Measurements from ENCODE around the gene TRIL. TPM values are rescaled to one million over a fixed set of nuclear protein-coding genes. Genes with fewer than 3 reads are reported as not detected.

Gene TRIL
- total RNA-seq, 1 experiment from 2014 or later, result 3.0 TPM

DNA sequence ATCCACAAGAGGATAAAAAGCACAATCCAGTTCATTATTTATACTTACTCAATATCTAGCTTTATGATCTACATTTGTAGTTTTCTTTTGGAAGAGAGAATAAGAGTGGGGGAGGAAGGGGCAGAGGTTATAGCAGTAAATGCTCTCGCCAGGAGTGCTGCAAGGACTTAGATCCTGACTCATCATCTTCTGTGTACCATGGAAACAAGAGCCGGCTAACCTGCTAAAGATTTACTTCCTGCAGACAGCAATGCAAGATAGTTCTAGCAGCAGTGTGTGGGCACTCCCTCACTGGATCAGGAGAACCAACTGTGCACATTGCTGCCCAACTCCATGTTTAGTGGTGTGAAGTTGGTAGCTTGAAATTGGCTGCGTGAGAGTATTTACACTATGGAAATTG, 47.7 kb upstream of the TRIL start:
- H3K9me3 Mint-ChIP-seq, result peaks cover 24% of the 10 kb centered on the region
- H3K4me3 Mint-ChIP-seq, result no peak overlapping the region
- TF ChIP-seq NFE2L1 (CRISPR knock-in tag; IDR thresholded peaks at IDR 0.05) (no peak), NFATC4 (CRISPR knock-in tag; IDR thresholded peaks at IDR 0.05) (no peak), ZNF396 (CRISPR knock-in tag; IDR thresholded peaks at IDR 0.05; ENCODE audit: borderline replicate concordance) (no peak), ELF4 (CRISPR knock-in tag; IDR thresholded peaks at IDR 0.05; ENCODE audit: low read depth) (no peak), ZNF416 (CRISPR knock-in tag; IDR thresholded peaks at IDR 0.05) (no peak), SMAD4 (CRISPR knock-in tag; IDR thresholded peaks at IDR 0.05) (no peak), OVOL2 (CRISPR knock-in tag; IDR thresholded peaks at IDR 0.05; ENCODE audit: borderline replicate concordance) (no peak), GRHL2 (CRISPR knock-in tag; IDR thresholded peaks at IDR 0.05; ENCODE audit: insufficient replicate concordance, severe bottlenecking) (no peak), ETV6 (CRISPR knock-in tag; IDR thresholded peaks at IDR 0.05) (no peak), GABPB1 (CRISPR knock-in tag; IDR thresholded peaks at IDR 0.05) (no peak), PRRX2 (CRISPR knock-in tag; IDR thresholded peaks at IDR 0.05) (no peak), ZNF423 (CRISPR knock-in tag; IDR thresholded peaks at IDR 0.05) (no peak), ZBTB21 (CRISPR knock-in tag; IDR thresholded peaks at IDR 0.05; ENCODE audit: borderline replicate concordance) (no peak)
- TF ChIP-seq, protein P1, sequence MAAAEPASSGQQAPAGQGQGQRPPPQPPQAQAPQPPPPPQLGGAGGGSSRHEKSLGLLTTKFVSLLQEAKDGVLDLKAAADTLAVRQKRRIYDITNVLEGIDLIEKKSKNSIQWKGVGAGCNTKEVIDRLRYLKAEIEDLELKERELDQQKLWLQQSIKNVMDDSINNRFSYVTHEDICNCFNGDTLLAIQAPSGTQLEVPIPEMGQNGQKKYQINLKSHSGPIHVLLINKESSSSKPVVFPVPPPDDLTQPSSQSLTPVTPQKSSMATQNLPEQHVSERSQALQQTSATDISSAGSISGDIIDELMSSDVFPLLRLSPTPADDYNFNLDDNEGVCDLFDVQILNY (CRISPR knock-in tag; IDR thresholded peaks at IDR 0.05), result no peak
- TF ChIP-seq, protein P2, sequence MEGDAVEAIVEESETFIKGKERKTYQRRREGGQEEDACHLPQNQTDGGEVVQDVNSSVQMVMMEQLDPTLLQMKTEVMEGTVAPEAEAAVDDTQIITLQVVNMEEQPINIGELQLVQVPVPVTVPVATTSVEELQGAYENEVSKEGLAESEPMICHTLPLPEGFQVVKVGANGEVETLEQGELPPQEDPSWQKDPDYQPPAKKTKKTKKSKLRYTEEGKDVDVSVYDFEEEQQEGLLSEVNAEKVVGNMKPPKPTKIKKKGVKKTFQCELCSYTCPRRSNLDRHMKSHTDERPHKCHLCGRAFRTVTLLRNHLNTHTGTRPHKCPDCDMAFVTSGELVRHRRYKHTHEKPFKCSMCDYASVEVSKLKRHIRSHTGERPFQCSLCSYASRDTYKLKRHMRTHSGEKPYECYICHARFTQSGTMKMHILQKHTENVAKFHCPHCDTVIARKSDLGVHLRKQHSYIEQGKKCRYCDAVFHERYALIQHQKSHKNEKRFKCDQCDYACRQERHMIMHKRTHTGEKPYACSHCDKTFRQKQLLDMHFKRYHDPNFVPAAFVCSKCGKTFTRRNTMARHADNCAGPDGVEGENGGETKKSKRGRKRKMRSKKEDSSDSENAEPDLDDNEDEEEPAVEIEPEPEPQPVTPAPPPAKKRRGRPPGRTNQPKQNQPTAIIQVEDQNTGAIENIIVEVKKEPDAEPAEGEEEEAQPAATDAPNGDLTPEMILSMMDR (IDR thresholded peaks at IDR 0.05), result no peak
- TF ChIP-seq, protein P3, sequence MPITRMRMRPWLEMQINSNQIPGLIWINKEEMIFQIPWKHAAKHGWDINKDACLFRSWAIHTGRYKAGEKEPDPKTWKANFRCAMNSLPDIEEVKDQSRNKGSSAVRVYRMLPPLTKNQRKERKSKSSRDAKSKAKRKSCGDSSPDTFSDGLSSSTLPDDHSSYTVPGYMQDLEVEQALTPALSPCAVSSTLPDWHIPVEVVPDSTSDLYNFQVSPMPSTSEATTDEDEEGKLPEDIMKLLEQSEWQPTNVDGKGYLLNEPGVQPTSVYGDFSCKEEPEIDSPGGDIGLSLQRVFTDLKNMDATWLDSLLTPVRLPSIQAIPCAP (CRISPR knock-in tag; IDR thresholded peaks at IDR 0.05), result no peak
- TF ChIP-seq, protein P4, sequence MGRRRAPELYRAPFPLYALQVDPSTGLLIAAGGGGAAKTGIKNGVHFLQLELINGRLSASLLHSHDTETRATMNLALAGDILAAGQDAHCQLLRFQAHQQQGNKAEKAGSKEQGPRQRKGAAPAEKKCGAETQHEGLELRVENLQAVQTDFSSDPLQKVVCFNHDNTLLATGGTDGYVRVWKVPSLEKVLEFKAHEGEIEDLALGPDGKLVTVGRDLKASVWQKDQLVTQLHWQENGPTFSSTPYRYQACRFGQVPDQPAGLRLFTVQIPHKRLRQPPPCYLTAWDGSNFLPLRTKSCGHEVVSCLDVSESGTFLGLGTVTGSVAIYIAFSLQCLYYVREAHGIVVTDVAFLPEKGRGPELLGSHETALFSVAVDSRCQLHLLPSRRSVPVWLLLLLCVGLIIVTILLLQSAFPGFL (CRISPR knock-in tag; IDR thresholded peaks at IDR 0.05; ENCODE audit: borderline replicate concordance), result no peak
- TF ChIP-seq, protein P5, sequence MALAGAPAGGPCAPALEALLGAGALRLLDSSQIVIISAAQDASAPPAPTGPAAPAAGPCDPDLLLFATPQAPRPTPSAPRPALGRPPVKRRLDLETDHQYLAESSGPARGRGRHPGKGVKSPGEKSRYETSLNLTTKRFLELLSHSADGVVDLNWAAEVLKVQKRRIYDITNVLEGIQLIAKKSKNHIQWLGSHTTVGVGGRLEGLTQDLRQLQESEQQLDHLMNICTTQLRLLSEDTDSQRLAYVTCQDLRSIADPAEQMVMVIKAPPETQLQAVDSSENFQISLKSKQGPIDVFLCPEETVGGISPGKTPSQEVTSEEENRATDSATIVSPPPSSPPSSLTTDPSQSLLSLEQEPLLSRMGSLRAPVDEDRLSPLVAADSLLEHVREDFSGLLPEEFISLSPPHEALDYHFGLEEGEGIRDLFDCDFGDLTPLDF (CRISPR knock-in tag; IDR thresholded peaks at IDR 0.05), result no peak
- TF ChIP-seq, protein P6, sequence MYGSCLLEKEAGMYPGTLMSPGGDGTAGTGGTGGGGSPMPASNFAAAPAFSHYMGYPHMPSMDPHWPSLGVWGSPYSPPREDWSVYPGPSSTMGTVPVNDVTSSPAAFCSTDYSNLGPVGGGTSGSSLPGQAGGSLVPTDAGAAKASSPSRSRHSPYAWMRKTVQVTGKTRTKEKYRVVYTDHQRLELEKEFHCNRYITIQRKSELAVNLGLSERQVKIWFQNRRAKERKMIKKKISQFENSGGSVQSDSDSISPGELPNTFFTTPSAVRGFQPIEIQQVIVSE (CRISPR knock-in tag; IDR thresholded peaks at IDR 0.05; ENCODE audit: borderline replicate concordance), result no peak
- TF ChIP-seq, protein P7, sequence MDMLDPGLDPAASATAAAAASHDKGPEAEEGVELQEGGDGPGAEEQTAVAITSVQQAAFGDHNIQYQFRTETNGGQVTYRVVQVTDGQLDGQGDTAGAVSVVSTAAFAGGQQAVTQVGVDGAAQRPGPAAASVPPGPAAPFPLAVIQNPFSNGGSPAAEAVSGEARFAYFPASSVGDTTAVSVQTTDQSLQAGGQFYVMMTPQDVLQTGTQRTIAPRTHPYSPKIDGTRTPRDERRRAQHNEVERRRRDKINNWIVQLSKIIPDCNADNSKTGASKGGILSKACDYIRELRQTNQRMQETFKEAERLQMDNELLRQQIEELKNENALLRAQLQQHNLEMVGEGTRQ (CRISPR knock-in tag; IDR thresholded peaks at IDR 0.05), result no peak
- no peak overlapping the region for H3K27ac Mint-ChIP-seq
- peaks cover 17% of the 10 kb centered on the region for H3K36me3 Mint-ChIP-seq
- ATAC-seq (no peak), DNase-seq (ENCODE audit: low spot score) (no peak)
- H3K4me1 Mint-ChIP-seq, result peaks cover 11% of the 10 kb centered on the region
- CTCF ChIA-PET, result no interaction called here
- POLR2A ChIA-PET, result no interaction called here
- no peaks in the 10 kb centered on the region for H3K27me3 Mint-ChIP-seq (ENCODE audit: low read depth)

DNA sequence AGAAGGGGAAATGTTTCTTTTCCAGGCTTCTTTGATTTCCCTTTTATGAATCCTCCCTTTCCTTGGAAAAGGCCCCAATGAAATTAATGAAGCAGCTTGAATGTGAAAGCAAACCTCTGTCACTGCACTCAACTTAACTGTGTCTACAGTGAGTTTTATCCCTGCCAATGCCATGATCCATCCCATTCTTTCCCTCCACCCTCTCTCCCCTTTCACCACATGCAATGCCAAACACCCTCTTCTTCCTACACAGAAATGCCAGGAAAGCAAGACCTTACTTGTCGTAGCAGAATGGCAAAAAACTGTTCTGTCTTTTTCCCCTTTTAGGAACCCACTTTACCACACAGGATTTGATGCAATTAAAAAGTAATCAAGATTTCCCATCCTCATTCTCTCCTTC, 47.3 kb upstream of the TRIL start:
- CTCF ChIA-PET, result no interaction called here
- peaks cover 24% of the 10 kb centered on the region for H3K9me3 Mint-ChIP-seq
- ATAC-seq (no peak), DNase-seq (ENCODE audit: low spot score) (no peak)
- TF ChIP-seq NR1H2 (CRISPR knock-in tag; IDR thresholded peaks at IDR 0.05), result no peak
- TF ChIP-seq, protein P8, sequence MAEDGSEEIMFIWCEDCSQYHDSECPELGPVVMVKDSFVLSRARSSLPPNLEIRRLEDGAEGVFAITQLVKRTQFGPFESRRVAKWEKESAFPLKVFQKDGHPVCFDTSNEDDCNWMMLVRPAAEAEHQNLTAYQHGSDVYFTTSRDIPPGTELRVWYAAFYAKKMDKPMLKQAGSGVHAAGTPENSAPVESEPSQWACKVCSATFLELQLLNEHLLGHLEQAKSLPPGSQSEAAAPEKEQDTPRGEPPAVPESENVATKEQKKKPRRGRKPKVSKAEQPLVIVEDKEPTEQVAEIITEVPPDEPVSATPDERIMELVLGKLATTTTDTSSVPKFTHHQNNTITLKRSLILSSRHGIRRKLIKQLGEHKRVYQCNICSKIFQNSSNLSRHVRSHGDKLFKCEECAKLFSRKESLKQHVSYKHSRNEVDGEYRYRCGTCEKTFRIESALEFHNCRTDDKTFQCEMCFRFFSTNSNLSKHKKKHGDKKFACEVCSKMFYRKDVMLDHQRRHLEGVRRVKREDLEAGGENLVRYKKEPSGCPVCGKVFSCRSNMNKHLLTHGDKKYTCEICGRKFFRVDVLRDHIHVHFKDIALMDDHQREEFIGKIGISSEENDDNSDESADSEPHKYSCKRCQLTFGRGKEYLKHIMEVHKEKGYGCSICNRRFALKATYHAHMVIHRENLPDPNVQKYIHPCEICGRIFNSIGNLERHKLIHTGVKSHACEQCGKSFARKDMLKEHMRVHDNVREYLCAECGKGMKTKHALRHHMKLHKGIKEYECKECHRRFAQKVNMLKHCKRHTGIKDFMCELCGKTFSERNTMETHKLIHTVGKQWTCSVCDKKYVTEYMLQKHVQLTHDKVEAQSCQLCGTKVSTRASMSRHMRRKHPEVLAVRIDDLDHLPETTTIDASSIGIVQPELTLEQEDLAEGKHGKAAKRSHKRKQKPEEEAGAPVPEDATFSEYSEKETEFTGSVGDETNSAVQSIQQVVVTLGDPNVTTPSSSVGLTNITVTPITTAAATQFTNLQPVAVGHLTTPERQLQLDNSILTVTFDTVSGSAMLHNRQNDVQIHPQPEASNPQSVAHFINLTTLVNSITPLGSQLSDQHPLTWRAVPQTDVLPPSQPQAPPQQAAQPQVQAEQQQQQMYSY (CRISPR knock-in tag; IDR thresholded peaks at IDR 0.05), result peak; percentile 71
- peaks cover 11% of the 10 kb centered on the region for H3K4me1 Mint-ChIP-seq
- no peak overlapping the region for H3K27ac Mint-ChIP-seq
- H3K27me3 Mint-ChIP-seq (ENCODE audit: low read depth), result no peaks in the 10 kb centered on the region
- POLR2A ChIA-PET, result no interaction called here
- no peak overlapping the region for H3K4me3 Mint-ChIP-seq
- H3K36me3 Mint-ChIP-seq, result peaks cover 17% of the 10 kb centered on the region
